Left lobe of liver (tissue), 2 donors: ENCODE results near the gene KLF15. TPM values are rescaled to one million over a fixed set of nuclear protein-coding genes. Genes with fewer than 3 reads are reported as not detected.

Source experiments
- ATAC-seq: fragments of 200-7000 bp; cut with Tn5 transposase; one replicate; pipeline ENCODE4 v1.9.1; 2020; ENCODE audit warnings: mild to moderate bottlenecking, moderate library complexity
- DNase-seq: peaks from one replicate; pipeline ENCODE4 v3.0.0-alpha.2; 2020; ENCODE audit warnings: low spot score
- total RNA-seq: library from RNA; stranded (reverse); gene quantifications from one replicate; pipeline ENCODE4 v1.2.1, GENCODE V29; 2021
- donor health status: DM: no; HTN: no; CAD: no; lungs with moderate emphysema.
- donor health status: DM: no; HTN: yes; CAD: no.

KLF15 gene
- total RNA-seq, 1 donor from 2014 or later, result 105 TPM

DNA sequence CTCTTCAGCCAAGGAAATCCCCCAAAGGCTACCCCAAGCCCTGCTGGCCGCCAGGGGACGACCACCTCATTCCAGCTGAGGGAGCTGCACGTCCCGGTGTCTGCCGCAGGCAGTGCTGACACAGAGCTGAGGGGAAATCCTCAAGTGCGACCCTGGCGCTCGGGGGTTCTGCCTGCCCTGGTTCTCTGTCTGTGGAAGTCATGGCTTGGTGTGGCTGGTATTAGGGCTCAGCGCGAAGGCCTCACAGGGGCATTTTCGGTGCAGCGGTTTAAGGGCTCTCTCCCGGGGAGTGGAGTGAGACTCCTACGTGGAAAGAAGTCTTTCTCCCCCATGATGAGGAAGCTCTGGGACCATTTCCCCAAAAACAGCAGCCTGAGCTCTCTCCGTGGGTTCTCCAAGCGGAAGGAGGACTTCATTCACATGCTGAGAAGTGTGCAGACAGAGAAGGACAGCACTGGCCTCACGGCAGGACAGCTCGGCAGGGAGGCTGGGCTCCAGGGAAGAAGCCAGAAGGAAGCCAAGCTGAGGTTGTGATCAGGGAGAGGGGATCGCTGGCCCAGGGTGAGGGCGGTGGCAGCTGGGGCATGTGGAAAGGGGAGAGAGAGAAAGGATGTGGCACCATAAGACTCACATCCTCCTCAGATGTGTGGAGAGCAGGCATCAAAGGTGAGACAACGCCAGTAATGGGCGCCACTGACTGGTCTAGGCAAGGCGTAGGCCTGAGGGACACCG lies 48.6 kb downstream of the KLF15 start:
- no peak for DNase-seq

GRCh38 chr3:126307591-126308393 lies 49.4 kb downstream of the KLF15 start:
- DNase-seq (no peak), ATAC-seq (no peak)

More for the DNA sequence above, 48.6 kb downstream of the KLF15 start:
- no peak for ATAC-seq

DNA sequence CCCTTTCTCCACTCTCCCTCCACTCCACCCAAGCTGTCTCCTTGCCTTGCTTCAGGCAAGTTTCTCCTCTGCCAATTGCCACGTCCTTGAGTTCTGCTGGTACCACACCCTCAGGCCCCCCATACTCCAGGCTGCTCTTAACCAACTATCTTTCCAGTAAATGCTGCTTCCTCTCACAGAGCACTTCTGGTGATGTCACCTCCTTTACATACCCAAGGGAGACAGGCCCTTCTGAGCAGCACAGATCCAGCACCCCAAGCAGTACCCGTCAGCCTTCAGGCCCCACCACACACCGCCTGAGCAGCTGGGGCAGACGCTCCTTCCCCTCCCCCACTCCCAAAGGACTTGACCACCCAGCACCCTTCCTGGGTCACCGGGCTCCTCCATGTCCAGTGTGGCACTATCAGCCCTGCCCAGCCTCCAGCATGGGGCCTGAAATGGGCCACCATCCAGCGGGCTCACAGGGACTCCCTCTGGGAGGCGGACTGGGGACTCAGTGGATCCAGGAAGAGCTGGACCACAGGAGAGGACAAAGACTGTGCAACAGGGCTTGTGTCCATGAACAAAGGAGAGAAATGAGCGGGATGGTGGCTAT lies 50.2 kb downstream of the KLF15 start:
- ATAC-seq, result no peak
- DNase-seq, result no peak

DNA sequence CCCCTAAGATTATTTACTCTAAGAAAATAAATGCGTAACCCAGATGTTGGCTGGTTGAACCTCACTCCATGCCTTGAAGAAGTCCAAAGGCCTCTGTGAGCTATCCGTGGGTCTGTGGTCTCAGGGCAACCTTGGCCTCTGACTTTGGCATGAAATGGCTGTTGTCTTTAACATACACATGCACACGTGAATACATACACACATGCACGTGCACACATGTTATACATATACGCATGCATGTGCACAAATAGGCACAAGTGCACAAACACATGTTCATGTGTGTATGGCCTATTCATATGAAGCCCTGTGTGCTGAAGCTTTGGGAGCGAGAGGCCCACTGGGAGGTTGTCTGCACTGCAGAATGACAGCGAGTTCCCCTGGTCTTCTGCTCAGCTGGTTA lies 50.8 kb downstream of the KLF15 start:
- ATAC-seq (no peak), DNase-seq (no peak)

DNA sequence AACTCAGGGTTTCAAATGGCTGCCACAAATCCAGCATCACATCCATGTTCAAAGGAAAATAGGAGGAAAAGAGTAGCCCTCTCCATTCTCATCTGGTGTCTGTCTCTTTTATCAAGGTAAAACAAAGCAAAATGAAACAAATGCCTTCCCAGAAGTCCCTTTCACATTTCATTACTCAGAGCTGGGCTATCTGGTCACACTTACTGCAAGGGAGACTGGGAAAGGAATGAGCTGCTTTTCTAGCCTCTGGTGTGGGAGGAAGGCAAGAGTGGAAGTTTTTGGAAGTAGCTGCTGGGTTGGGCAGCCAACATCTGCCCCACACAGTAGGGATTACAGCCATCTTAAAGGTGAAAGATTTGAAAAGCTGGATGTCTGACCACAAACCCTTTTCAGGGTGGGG lies 51.8 kb downstream of the KLF15 start:
- ATAC-seq (no peak), DNase-seq (no peak)

- DNase-seq, result no peak
- no peak for ATAC-seq
Observed at GRCh38 chr3:126304704-126305103, 52.5 kb downstream of the KLF15 start.

GRCh38 chr3:126304291-126304690 lies 52.9 kb downstream of the KLF15 start:
- no peak for ATAC-seq
- DNase-seq, result no peak

DNA sequence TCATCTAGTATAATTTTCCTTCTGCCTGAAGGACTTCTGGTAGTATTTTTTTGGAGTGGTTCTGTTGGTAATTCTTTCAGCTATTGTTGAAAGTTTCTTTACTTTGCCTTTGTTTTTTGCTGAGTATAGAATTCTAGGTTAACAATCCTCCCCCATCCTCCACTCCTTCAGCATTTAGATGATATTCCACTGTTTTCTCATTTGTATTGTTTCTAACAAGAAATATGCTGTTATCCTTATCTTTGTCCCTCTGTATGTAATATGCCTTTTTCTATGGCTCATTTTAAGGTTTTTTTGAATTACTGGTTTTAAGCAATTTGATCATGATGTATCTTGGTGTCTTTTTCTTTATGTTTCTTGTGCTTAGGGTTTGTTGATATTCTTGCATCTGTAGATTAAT lies 53.9 kb downstream of the KLF15 start:
- DNase-seq (no peak), ATAC-seq (no peak)

DNA sequence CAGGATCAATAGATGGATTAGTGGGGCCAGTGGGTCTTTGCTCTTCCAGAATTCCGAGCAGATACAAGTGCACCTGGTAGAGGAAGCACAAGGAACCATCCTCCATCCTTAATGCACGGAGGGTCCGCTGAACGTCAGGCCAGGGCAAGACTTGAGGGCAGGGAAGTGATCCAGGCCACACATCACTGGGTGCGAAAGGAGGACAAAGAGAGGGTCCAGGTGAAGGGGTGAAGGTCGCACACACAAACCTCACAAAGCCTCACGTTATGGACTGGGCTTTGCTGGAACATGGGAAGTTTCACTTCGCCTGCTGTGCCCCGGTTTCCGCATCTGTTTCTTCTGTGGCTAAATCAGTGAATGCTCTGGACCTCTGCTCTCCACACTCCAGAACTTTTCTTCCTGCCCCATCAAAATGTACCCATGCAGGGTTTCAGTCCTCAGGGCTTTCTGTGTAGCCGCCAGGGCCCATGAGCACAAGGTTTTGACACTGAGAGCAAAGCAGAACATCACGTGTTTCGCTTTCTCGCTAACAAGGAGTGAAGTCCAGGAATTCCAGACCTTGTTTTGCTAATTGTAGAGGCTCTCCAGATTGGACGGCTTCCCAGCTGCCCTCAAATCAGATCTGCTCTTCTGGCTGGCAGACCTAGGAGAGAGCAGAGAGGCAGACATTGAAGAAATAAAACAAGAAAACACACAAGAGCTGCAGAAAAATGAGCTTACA lies 56.3 kb downstream of the KLF15 start:
- peak; percentile 95 for ATAC-seq

DNA sequence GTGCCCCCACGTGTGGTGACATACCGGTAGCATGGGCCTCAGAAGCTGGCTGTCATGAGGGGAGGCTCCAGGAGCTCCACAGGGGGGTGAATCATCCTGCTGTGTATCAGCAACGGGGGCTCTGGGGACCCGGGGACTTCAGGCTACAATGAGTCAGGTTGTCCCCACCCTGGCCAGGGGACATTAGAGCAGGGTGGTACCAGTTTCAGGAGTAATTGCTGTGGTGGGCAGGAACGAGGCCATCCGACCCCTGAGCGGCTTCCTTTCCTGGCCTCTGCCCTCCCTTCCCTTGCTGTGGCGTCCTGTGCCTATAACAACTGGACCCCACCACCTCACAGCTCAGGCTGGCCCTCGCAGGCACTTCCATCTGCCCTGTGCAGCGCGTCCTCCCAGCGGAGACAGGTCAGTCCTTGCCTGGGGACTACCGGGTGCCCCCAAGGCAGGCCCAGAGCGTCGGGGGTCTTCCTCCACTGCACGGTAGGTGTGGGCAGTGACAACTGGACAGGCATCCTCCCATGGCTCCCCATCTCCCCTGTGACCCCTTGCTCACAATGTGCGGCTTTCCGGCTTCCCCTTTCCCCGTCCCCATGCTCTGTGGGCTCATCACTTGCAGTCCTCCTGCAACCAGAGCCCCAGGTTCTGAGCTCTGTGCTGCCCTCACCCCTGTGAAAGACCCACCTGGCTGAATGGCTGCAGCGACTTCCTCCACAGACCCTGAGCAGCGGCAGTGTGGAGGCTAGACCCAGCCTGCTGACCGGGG lies 57.0 kb downstream of the KLF15 start:
- DNase-seq, result no peak
- ATAC-seq, result peak; percentile 18

More for the DNA sequence above, 56.3 kb downstream of the KLF15 start:
- peak; percentile 90 for DNase-seq

- DNase-seq (no peak), ATAC-seq (peak; percentile 5)
Observed at GRCh38 chr3:126295407-126295939, 61.7 kb downstream of the KLF15 start.

DNA sequence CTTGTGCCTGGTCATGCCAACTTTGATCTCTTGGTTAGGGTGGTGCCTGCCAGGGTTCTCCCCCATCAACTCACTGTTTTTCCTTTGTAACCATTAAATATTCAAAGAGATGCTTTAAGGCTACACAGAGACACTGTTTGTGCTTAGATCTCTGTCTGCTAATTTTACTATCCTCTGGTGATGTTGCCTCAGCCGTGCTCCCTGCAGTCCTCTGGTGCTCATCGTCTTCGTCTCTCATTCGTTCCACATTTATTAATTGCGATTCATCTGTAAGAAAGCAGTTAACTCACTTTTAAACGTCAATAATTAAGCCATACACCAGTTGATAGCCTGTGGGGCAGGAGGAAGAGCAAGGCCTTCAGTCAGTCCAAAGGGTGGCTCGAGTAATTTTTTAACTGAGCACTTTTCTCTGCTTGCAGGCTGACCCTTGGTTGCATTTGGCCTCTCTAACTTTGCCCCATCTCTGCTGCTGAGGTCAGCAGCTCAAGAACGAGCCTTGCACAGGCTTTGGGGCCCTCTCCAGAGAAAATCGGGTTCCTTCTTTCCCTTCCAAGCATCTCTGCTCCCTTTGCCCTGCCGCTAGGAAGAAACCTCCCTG lies 62.9 kb downstream of the KLF15 start:
- peak; percentile 92 for ATAC-seq
- DNase-seq, result peak; percentile 67

DNA sequence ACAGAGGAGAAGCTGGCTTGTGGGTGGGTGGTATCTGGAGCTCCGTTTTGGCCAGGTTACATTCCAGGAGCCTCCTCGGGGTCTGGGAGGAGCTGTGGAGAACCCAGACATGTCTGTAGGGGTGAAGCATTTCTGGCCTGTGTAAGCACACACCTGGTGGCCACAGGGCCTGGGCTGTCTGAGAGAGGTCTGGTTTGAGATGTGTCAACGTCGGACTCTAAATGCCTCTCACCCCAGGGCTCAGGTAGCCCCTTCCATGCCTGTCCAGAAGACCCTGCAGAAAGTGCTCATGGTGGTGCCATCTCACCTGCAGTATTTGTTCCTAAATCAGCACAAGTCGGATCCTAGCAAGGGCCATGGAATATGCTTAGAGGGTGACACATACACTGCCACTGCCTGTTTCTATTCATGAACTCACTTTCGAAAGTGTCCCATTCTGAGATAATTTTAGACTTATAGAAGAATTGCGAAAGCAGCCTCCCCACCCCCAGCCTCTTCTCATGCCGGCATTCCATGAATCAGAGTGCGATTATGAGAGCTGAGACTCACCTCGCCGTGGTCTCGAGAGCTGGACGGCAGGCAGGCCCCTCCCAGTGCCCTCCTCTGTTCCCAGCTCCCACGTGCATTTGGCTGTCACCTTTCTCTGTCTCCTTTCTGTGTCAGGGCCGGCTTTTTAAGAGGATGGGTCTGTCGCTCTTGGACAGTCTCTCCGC lies 63.7 kb downstream of the KLF15 start:
- ATAC-seq (peak; percentile 64), DNase-seq (no peak)

Other genes with a start within 250 kb of the KLF15 start
- 492 TPM for gene ALDH1L1, start 176.8 kb downstream of the KLF15 start, total RNA-seq
- not detected for gene CFAP100, start 37.5 kb upstream of the KLF15 start, total RNA-seq
- gene ZXDC, start 118.5 kb upstream of the KLF15 start, total RNA-seq, result 21.5 TPM
- 112 TPM for gene UROC1, start 160.4 kb upstream of the KLF15 start, total RNA-seq
- 43.8 TPM for gene CHST13, start 166.7 kb upstream of the KLF15 start, total RNA-seq
- not detected for gene C3orf22, start 201.5 kb upstream of the KLF15 start, total RNA-seq